Fibroblast of peridontal ligament (primary cell): Measurements from ENCODE around the gene PPP5C.
"Not testable (repeated sequence)": the region's sequence is repeated elsewhere in the genome, so short reads cannot be mapped to it uniquely, and the experiment has no call there.

Experiments used
- DNase-seq: peaks from one replicate; pipeline ENCODE4 v3.0.0-alpha.2; 2010; ENCODE audit errors: extremely low read depth

Gene PPP5C, protein sequence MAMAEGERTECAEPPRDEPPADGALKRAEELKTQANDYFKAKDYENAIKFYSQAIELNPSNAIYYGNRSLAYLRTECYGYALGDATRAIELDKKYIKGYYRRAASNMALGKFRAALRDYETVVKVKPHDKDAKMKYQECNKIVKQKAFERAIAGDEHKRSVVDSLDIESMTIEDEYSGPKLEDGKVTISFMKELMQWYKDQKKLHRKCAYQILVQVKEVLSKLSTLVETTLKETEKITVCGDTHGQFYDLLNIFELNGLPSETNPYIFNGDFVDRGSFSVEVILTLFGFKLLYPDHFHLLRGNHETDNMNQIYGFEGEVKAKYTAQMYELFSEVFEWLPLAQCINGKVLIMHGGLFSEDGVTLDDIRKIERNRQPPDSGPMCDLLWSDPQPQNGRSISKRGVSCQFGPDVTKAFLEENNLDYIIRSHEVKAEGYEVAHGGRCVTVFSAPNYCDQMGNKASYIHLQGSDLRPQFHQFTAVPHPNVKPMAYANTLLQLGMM

GRCh38 chr19:46346821-46347571 is at the start of gene PPP5C:
TSS of gene PPP5C (plus strand) at chr19:46347087. CDS start at chr19:46347097, 10 bp downstream.
- DNase-seq, result peak; percentile 84

DNA sequence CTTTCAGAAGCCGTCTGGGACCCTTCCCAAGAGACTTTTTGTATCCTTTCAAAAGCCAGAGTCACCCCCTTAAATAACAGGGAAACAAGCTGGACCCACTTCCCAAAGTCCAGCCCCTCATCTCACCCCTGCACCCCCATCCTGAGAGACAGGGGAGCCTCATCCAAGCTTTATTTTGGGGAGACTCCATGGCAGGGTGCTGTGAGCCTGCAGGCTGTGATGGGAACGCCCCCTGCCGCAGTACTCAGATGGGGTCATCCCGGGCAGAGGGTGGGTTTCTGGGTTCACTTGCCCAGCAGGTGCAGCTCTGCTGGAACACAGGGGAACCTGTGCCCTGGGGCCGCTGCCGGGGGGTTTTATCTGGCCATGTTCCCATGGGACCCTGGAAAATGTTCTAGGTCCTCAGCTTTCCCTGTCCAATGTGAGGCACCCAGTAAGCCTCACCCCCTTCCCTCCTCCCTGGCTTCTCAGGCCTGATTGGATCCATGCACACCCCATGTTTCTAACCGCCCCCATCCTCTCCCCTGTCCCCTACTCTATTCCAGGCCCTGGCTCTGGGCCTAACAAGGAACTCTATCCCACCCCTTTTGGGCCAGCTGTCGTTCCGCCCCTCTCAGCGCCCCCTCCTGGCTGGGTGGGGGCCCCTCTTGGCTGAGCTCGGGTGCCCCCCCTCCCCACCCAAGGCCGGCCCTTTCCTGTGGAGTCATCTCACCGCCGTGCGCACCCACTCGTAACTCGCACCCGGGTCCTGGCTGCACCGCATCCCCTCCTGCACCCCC is 49.0 kb upstream of the PPP5C start:
- no peak for DNase-seq

- DNase-seq, result no peak
Observed at GRCh38 chr19:46298479-46299003, 48.3 kb upstream of the PPP5C start.

- peak; percentile 71 for DNase-seq
Observed at GRCh38 chr19:46299004-46299509, 47.8 kb upstream of the PPP5C start.

- DNase-seq, result no peak
Observed at GRCh38 chr19:46299695-46300094, 47.2 kb upstream of the PPP5C start.

DNA sequence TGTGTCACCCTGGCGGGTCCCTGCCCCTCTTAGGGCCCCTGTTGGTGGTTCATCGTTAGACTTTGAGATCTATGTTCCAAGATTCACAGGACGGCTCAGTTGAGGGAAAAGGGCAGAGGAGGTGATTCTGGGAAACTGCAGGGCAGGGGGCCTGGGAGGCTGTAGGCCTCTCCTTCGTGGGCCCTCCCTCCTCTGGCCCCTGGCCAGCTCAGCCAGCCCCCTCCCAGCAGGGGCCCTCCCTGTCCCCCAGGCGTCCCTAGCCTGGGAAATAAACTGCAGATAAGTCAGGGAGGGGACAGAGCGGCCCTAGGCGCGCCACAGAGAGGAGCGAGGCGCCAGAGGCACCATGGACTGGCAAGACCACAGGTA is 43.6 kb upstream of the PPP5C start:
- no peak for DNase-seq

GRCh38 chr19:46303691-46304397 is 43.0 kb upstream of the PPP5C start:
- DNase-seq, result no peak

GRCh38 chr19:46306501-46306900 is 40.4 kb upstream of the PPP5C start:
- DNase-seq, result no peak

DNA sequence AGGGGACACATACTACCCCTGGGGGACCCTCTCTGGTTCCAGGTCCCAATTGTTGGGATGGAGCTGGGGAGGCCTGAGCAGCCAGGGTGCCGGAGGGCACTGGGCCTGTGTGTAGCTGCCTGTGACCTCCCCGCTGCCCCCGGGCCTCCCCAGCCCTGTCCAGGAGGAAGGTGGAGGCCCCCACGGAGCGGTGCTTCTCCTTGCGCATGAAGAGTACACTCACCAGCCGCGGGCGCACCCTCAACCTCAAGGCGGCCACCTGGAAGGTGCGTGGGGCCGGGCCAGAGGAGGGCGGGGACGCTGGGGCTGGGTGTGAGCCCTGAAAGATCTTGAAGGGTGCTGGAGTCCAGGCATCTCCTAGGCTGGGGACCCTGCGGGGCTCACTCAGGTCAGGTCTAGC is 38.4 kb upstream of the PPP5C start:
- DNase-seq, result no peak

DNA sequence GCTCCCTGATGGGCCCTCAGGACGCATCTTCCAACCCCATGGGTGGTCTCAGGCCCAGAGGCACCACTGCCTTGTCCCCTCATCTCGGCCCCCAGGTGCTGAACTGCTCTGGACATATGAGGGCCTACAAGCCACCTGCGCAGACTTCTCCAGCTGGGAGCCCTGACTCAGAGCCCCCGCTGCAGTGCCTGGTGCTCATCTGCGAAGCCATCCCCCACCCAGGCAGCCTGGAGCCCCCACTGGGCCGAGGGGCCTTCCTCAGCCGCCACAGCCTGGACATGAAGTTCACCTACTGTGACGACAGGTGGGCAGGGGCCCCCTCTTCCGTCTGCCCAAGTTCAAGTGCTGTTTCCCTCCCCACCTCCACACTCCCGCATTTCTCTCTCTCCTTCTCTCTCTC is 37.8 kb upstream of the PPP5C start:
- DNase-seq, result no peak

DNA sequence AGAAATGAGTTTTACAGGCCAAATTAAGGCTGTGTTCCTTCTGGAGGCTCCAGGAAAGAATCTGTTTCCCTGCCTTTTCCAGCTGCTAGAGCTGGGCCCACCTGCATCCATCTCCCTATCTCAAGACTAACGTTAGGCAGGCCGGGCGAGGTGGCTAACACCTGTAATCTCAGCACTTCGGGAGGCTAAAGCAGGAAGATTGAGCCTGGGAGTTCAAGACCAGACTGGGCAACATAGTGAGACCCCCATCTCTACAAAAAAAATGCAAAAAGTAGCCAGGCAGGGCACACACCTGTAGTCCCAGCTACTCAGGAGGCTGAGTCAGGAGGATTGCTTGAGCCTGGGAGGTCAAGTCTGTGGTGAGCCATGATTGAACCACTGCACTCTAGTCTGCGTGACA is 35.4 kb upstream of the PPP5C start:
- DNase-seq, result no peak

GRCh38 chr19:46313540-46314469 is 33.1 kb upstream of the PPP5C start:
- DNase-seq, result peak; percentile 32

DNA sequence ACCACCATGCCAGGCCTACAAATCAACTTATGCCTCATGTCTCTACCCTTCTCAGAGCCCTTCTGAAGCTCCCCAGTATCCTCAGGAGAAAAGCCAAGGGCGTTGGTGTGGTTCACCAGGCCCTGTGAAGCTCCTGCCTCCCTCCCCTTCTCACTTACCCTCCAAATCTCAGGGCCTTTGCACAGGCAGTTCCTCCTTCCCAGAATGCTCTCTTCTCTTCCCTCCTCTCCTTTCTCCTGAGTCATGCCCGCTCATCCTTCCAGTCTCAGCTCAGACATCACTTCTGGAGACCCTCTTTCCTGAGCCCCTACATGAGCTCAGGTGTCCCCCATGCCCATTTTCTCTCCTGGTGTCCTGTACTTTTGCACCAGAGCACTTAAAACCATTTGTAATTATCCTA is 29.5 kb upstream of the PPP5C start:
- no peak for DNase-seq

DNA sequence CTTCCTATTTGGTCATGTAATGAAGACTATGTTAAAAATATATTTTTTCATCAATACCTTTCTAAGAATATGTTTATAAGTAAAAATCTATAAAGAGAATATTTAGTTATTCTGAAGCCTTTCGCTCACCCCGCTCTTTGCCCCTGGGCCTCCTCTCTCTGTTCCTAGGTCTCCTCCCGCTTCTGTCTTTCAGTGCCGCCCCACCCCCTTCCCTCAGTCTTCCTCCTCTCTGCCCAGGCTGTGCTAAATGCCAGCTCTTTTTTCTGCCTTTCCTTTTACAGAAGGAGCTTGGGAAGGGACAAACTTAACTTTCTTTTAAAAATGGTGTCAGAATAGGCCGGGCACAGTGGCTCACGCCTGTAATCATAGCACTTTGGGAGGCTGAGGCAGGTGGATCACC is 27.3 kb upstream of the PPP5C start:
- DNase-seq, result no peak

- DNase-seq, result no peak
Observed at GRCh38 chr19:46320559-46320958, 26.3 kb upstream of the PPP5C start.

GRCh38 chr19:46321653-46322052 is 25.2 kb upstream of the PPP5C start:
- DNase-seq, result no peak

- not testable (repeated sequence) for DNase-seq
Observed at GRCh38 chr19:46323227-46323626, 23.7 kb upstream of the PPP5C start.

DNA sequence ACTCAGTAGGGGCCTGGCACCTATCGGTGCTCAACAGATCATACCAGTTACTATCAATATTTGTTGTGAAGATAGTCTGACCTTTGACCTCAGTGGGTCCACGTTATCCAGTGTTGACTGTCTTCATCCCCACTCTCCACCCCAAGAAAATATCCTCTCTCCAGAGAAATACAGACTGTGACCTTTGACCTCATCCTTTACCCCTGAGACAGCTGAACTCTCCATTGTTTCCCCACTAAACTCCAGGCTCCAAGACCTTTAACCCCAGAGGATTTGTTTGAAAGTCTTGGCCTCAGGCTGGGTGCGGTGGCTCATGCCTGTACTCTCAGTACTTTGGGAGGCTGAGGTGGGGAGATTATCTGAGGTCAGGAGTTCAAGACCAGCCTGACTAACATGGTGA is 22.6 kb upstream of the PPP5C start:
- no peak for DNase-seq

GRCh38 chr19:46326608-46327007 is 20.3 kb upstream of the PPP5C start:
- DNase-seq, result no peak

DNA sequence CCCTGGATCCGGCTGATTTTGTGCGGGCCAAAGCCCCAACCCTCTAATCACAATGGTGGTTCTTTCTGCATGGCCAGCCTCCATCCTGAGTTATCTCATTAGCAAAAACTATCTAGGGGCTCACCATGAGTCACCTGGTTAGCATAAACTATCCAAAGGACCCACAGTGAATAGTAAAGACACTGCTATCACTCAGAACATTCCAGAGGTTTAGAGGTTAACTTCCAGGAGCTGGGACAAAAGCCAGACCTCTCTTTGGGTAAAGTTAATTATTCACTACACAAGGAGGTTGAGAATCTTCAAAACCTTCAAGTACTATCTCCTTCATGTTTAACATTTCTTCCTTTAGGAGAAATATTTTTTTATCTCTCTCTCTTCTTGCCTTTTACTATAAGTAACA is 18.8 kb upstream of the PPP5C start:
- no peak for DNase-seq
